ENCODE data around the gene DBF4B. TPM values are rescaled to one million over a fixed set of nuclear protein-coding genes. Genes with fewer than 3 reads are reported as not detected.

Gene DBF4B
- total RNA-seq, 1 experiment from 2014 or later = 24.7 TPM

- Histone ChIP-seq H2AFZ (ENCODE audit: low read length) (no peak overlapping the region), H4K8ac (replicated peaks; ENCODE audit: insufficient read length, low read depth, low read length) (no peak overlapping the region), H4K20me1 (ENCODE audit: control insufficient read depth, insufficient read depth, insufficient read length) (no peaks in the 10 kb centered on the region), H3K4me2 (ENCODE audit: insufficient read depth, insufficient read length, low read length) (no peak overlapping the region), H3K18ac (ENCODE audit: insufficient read length, low read depth, low read length) (no peak overlapping the region), H2AK5ac (ENCODE audit: insufficient read length, low read length) (no peak overlapping the region), H2BK12ac (ENCODE audit: insufficient read length, low read depth, low read length) (no peak overlapping the region), H3K79me1 (ENCODE audit: insufficient read depth, low read depth, low read length, poor library complexity, severe bottlenecking) (no peaks in the 10 kb centered on the region), H3K79me2 (ENCODE audit: insufficient read depth, low read length) (no peaks in the 10 kb centered on the region), H4K5ac (ENCODE audit: insufficient read length, low read depth, low read length) (no peak overlapping the region), H2BK15ac (ENCODE audit: low read depth, low read length) (no peak overlapping the region), H3K9ac (ENCODE audit: extremely low read depth, insufficient read length, low read length) (no peak overlapping the region), H2BK20ac (ENCODE audit: low read depth, low read length, poor library complexity, severe bottlenecking) (no peak overlapping the region), H3K23ac (ENCODE audit: insufficient read length, low read depth, low read length) (no peak overlapping the region), H3K4ac (ENCODE audit: low read depth, low read length) (no peak overlapping the region), H3K27ac (ENCODE audit: insufficient read length, low read depth, low read length) (no peak overlapping the region), H4K91ac (ENCODE audit: insufficient read length, low read depth, low read length) (no peak overlapping the region), H2BK120ac (ENCODE audit: low read depth, low read length, poor library complexity, severe bottlenecking) (no peak overlapping the region), H3K56ac (ENCODE audit: insufficient read length, low read depth, low read length) (no peak overlapping the region), H3K4me1 (ENCODE audit: insufficient read depth, low read length) (peaks cover 2% of the 10 kb centered on the region; the same call in 1 of the 2 replicates), H3K9me3 (ENCODE audit: control insufficient read depth, low read depth, low read length) (no peaks in the 10 kb centered on the region), H3T11ph (ENCODE audit: low read length) (no peak overlapping the region), H2BK5ac (ENCODE audit: insufficient read length, low read length) (no peak overlapping the region), H3K14ac (ENCODE audit: insufficient read depth, low read length) (no peak overlapping the region), H3K23me2 (ENCODE audit: insufficient read length, low read depth, low read length, poor library complexity, severe bottlenecking) (peaks cover 5% of the 10 kb centered on the region), H3K27me3 (ENCODE audit: insufficient read depth, low read length) (peaks cover 4% of the 10 kb centered on the region; the same call in 1 of the 2 replicates)
- no CpG with 5 or more reads among the region's 12 CpGs for WGBS (ENCODE audit: extremely low coverage, insufficient read length, low lambda C conversion rate)
- no peak overlapping the region; a peak in 1 of 5 replicates for H3K4me3 Mint-ChIP-seq
- TF ChIP-seq CTCF (conservative IDR thresholded peaks at IDR 0.05) = no peak
- H3K27me3 Mint-ChIP-seq (ENCODE audit: low read depth) = peaks cover 33% of the 10 kb centered on the region
- H3K36me3 Mint-ChIP-seq (ENCODE audit: insufficient read depth in 1 of 3, low read depth in 3 of 3) = no peaks in the 10 kb centered on the region
- DNase-seq = peak; percentile 26
- H3K4me1 Mint-ChIP-seq = peaks cover 21 to 28% of the 10 kb centered on the region in 2 experiments
- no peaks in the 10 kb centered on the region for H3K9me3 Mint-ChIP-seq
- no peak overlapping the region for H3K27ac Mint-ChIP-seq
Observed at GRCh38 chr17:44780161-44780560, 71.7 kb downstream of the DBF4B start.

Data from H9 (cell line).